Measurements from ENCODE around the gene WNK1.
"Not testable (repeated sequence)": the region's sequence is repeated elsewhere in the genome, so short reads cannot be mapped to it uniquely, and the experiment has no call there.

Gene WNK1

GRCh38 chr12:931591-931990 is 179.2 kb downstream of the WNK1 start:
- H2AFZ ChIP-seq (ENCODE audit: low read length, unreplicated experiment), result no peak overlapping the region
- H3K4me3 ChIP-seq (ENCODE audit: low read depth, low read length), result no peak overlapping the region
- H3K4me1 ChIP-seq (ENCODE audit: control insufficient read depth, insufficient read depth, low read length, unreplicated experiment), result no peaks in the 10 kb centered on the region
- no peak overlapping the region for H3K27ac ChIP-seq (ENCODE audit: low read depth, low read length)
- no peaks in the 10 kb centered on the region for H3K27me3 ChIP-seq (ENCODE audit: insufficient read depth, low read length)
- peaks cover 13% of the 10 kb centered on the region; the same call in 1 of the 2 replicates for H3K36me3 ChIP-seq (ENCODE audit: insufficient read depth, low read length)
- peaks cover 5% of the 10 kb centered on the region for H3K79me2 ChIP-seq (ENCODE audit: control insufficient read depth, insufficient read depth, low read length, unreplicated experiment)

GRCh38 chr12:935891-936290 is 183.5 kb downstream of the WNK1 start:
- H2AFZ ChIP-seq (ENCODE audit: low read length, unreplicated experiment); H3K27me3 ChIP-seq (ENCODE audit: insufficient read depth, low read length); H3K4me1 ChIP-seq (ENCODE audit: control insufficient read depth, insufficient read depth, low read length, unreplicated experiment); H3K27ac ChIP-seq (ENCODE audit: low read depth, low read length); H3K4me3 ChIP-seq (ENCODE audit: low read depth, low read length): not testable (repeated sequence)
- Histone ChIP-seq H3K79me2 (ENCODE audit: control insufficient read depth, insufficient read depth, low read length, unreplicated experiment) (peaks cover 30% of the 10 kb centered on the region), H3K36me3 (ENCODE audit: insufficient read depth, low read length) (peaks cover 13% of the 10 kb centered on the region; the same call in 1 of the 2 replicates)

DNA sequence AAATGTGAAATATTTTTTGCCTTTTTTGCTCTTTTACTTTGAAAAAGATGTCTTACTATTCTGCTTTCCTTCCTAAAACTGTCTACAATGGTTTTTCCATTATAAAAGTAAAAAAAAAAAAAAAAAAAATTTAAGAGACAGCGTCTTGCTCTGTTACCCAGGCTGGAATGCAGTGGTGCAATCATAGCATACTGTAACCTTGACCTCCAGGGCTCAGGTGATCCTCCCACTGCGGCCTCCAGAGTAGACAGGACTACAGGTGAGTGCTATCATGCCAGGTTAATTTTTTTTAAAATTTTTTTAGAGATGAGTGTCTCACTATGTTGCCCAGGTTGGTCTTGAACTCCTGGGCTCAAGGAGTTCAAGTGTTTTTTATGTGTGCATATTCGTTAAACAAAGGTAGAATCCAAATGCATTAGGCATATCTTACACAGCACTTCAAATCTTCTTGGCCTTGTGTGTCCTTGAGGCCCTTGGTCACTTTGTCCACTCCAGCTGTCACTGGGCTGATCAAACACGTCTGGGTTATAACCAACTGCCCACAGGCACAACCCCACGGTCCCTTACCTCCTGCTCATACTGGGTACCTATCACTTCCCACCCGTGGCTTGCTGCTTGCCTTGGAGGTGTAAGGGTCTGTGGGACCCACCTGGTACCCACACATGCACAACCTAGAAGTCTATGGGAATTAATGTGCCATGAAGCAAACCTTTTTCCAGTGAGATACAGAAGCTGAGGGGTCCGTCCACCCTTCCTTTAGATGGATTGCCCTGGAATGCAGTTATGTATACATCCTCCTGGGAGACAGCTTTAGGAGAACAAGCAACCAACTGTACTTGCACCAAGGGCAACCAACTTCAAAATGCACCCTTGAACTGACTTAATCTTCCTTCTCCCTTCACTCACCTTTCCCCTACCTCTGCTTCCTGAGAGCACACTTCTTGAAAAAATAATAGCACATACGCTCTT is 184.3 kb downstream of the WNK1 start:
- peaks cover 33% of the 10 kb centered on the region for H3K79me2 ChIP-seq (ENCODE audit: control insufficient read depth, insufficient read depth, low read length, unreplicated experiment)
- H3K4me3 ChIP-seq (ENCODE audit: low read depth, low read length), result no peak overlapping the region
- H3K36me3 ChIP-seq (ENCODE audit: insufficient read depth, low read length), result peaks cover 10% of the 10 kb centered on the region; the same call in 1 of the 2 replicates
- no peak overlapping the region for H3K27ac ChIP-seq (ENCODE audit: low read depth, low read length)
- H3K4me1 ChIP-seq (ENCODE audit: control insufficient read depth, insufficient read depth, low read length, unreplicated experiment), result no peaks in the 10 kb centered on the region
- no peak overlapping the region for H2AFZ ChIP-seq (ENCODE audit: low read length, unreplicated experiment)
- H3K27me3 ChIP-seq (ENCODE audit: insufficient read depth, low read length), result no peaks in the 10 kb centered on the region

DNA sequence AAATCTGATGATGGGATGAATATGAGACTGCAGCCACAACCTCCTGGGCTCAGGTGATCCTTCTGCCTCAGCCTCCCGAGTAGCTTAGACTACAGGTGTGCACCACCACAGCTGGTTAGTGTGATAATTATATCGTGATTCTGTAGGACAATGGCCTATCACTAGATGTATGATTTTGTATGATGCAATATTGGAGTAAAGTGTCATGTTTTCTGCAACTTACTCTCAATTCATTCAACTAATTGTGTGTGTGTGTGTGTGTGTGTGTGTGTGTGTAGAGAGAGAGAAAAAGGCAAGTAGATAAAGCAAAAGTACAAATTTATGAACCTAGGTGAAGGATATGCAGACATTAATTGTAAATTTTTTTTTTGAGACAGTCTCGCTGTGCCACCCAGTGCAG is 186.4 kb downstream of the WNK1 start:
- H3K4me3 ChIP-seq (ENCODE audit: low read depth, low read length), result no peak overlapping the region
- H3K27ac ChIP-seq (ENCODE audit: low read depth, low read length), result no peak overlapping the region
- no peaks in the 10 kb centered on the region for H3K4me1 ChIP-seq (ENCODE audit: control insufficient read depth, insufficient read depth, low read length, unreplicated experiment)
- no peaks in the 10 kb centered on the region for H3K27me3 ChIP-seq (ENCODE audit: insufficient read depth, low read length)
- no peak overlapping the region for H2AFZ ChIP-seq (ENCODE audit: low read length, unreplicated experiment)
- H3K79me2 ChIP-seq (ENCODE audit: control insufficient read depth, insufficient read depth, low read length, unreplicated experiment), result peaks cover 49% of the 10 kb centered on the region
- H3K36me3 ChIP-seq (ENCODE audit: insufficient read depth, low read length), result peaks cover 10% of the 10 kb centered on the region; the same call in 1 of the 2 replicates

- H2AFZ ChIP-seq (ENCODE audit: low read length, unreplicated experiment), result no peak overlapping the region
- H3K27ac ChIP-seq (ENCODE audit: low read depth, low read length), result no peak overlapping the region
- H3K27me3 ChIP-seq (ENCODE audit: insufficient read depth, low read length), result no peaks in the 10 kb centered on the region
- H3K4me1 ChIP-seq (ENCODE audit: control insufficient read depth, insufficient read depth, low read length, unreplicated experiment), result peaks cover 9% of the 10 kb centered on the region
- H3K79me2 ChIP-seq (ENCODE audit: control insufficient read depth, insufficient read depth, low read length, unreplicated experiment), result peaks cover 68% of the 10 kb centered on the region
- H3K4me3 ChIP-seq (ENCODE audit: low read depth, low read length), result no peak overlapping the region
- peaks cover 10% of the 10 kb centered on the region; the same call in 1 of the 2 replicates for H3K36me3 ChIP-seq (ENCODE audit: insufficient read depth, low read length)
These were observed 190.7 kb downstream of the WNK1 start for GRCh38 chr12:943051-943450.

DNA sequence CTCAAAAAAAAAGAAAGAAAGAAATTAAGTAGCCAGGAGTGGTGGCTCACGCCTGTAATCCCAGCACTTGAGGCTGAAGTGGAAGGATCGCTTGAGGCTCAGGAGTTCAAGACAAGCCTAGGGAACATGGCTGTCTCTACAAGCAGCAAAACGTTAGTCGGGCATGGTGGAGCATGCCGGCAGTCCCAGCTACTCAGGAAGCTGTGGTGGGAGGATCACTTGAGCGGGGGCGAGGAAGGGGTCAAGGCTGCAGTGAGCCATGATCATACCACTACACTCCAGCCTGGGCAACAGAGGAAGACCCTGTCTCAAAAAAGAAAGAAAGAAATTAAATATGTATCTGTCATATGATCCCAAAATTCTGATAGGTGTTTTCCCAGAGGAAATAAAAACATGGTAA is 191.8 kb downstream of the WNK1 start:
- Histone ChIP-seq H3K27me3 (ENCODE audit: insufficient read depth, low read length) (no peaks in the 10 kb centered on the region), H3K4me3 (ENCODE audit: low read depth, low read length) (no peak overlapping the region), H3K4me1 (ENCODE audit: control insufficient read depth, insufficient read depth, low read length, unreplicated experiment) (peaks cover 14% of the 10 kb centered on the region), H3K36me3 (ENCODE audit: insufficient read depth, low read length) (peaks cover 9% of the 10 kb centered on the region; the same call in 1 of the 2 replicates), H2AFZ (ENCODE audit: low read length, unreplicated experiment) (no peak overlapping the region), H3K27ac (ENCODE audit: low read depth, low read length) (no peak overlapping the region), H3K79me2 (ENCODE audit: control insufficient read depth, insufficient read depth, low read length, unreplicated experiment) (peaks cover 71% of the 10 kb centered on the region)

GRCh38 chr12:946212-946611 is 193.8 kb downstream of the WNK1 start:
- Histone ChIP-seq H3K27ac (ENCODE audit: low read depth, low read length) (no peak overlapping the region), H3K27me3 (ENCODE audit: insufficient read depth, low read length) (no peaks in the 10 kb centered on the region), H3K79me2 (ENCODE audit: control insufficient read depth, insufficient read depth, low read length, unreplicated experiment) (peaks cover 59% of the 10 kb centered on the region), H2AFZ (ENCODE audit: low read length, unreplicated experiment) (no peak overlapping the region), H3K4me3 (ENCODE audit: low read depth, low read length) (no peak overlapping the region), H3K36me3 (ENCODE audit: insufficient read depth, low read length) (no peaks in the 10 kb centered on the region), H3K4me1 (ENCODE audit: control insufficient read depth, insufficient read depth, low read length, unreplicated experiment) (peaks cover 14% of the 10 kb centered on the region)

- no peak overlapping the region for H2AFZ ChIP-seq (ENCODE audit: low read length, unreplicated experiment)
- peaks cover 59% of the 10 kb centered on the region for H3K79me2 ChIP-seq (ENCODE audit: control insufficient read depth, insufficient read depth, low read length, unreplicated experiment)
- H3K27ac ChIP-seq (ENCODE audit: low read depth, low read length), result no peak overlapping the region
- H3K4me1 ChIP-seq (ENCODE audit: control insufficient read depth, insufficient read depth, low read length, unreplicated experiment), result peaks cover 14% of the 10 kb centered on the region
- H3K27me3 ChIP-seq (ENCODE audit: insufficient read depth, low read length), result no peaks in the 10 kb centered on the region
- H3K4me3 ChIP-seq (ENCODE audit: low read depth, low read length), result no peak overlapping the region
- no peaks in the 10 kb centered on the region for H3K36me3 ChIP-seq (ENCODE audit: insufficient read depth, low read length)
These were observed 194.3 kb downstream of the WNK1 start for GRCh38 chr12:946631-947030.

GRCh38 chr12:948238-948637 is 195.9 kb downstream of the WNK1 start:
- no peaks in the 10 kb centered on the region for H3K27me3 ChIP-seq (ENCODE audit: insufficient read depth, low read length)
- H3K27ac ChIP-seq (ENCODE audit: low read depth, low read length), result peak overlapping the region; percentile 74; the same call in 1 of the 2 replicates
- no peak overlapping the region for H2AFZ ChIP-seq (ENCODE audit: low read length, unreplicated experiment)
- H3K79me2 ChIP-seq (ENCODE audit: control insufficient read depth, insufficient read depth, low read length, unreplicated experiment), result peaks cover 48% of the 10 kb centered on the region
- H3K4me3 ChIP-seq (ENCODE audit: low read depth, low read length), result peak overlapping the region; percentile 88
- H3K36me3 ChIP-seq (ENCODE audit: insufficient read depth, low read length), result no peaks in the 10 kb centered on the region
- H3K4me1 ChIP-seq (ENCODE audit: control insufficient read depth, insufficient read depth, low read length, unreplicated experiment), result peaks cover 16% of the 10 kb centered on the region

- Histone ChIP-seq H3K79me2 (ENCODE audit: control insufficient read depth, insufficient read depth, low read length, unreplicated experiment) (peaks cover 37% of the 10 kb centered on the region), H3K27me3 (ENCODE audit: insufficient read depth, low read length) (no peaks in the 10 kb centered on the region), H3K27ac (ENCODE audit: low read depth, low read length) (peak within 1 kb of the TSS; percentile 74), H2AFZ (ENCODE audit: low read length, unreplicated experiment) (peak within 1 kb of the TSS; percentile 54), H3K36me3 (ENCODE audit: insufficient read depth, low read length) (no peaks in the 10 kb centered on the region), H3K4me3 (ENCODE audit: low read depth, low read length) (peak within 1 kb of the TSS; percentile 88), H3K4me1 (ENCODE audit: control insufficient read depth, insufficient read depth, low read length, unreplicated experiment) (peaks cover 26% of the 10 kb centered on the region)
These were observed 197.2 kb downstream of the WNK1 start, which contains the start of gene RAD52 for GRCh38 chr12:949453-950191. RAD52 (minus strand) TSS chr12:949694; CDS start chr12:933058, 16,636 bp downstream.

Data from ACC112 (cell line).